ENCODE measurements around the gene EXOSC7.
A peak's percentile ranks its signal among the peaks of the same experiment; 100 is the strongest.

Gene EXOSC7

GRCh38 chr3:44976002-44976815 lies at the start of gene EXOSC7, which contains the start of gene ZDHHC3:
TSS of gene EXOSC7 (plus strand) at chr3:44976244. CDS start at chr3:44976278, 34 bp downstream.
TSS of gene ZDHHC3 (minus strand) at chr3:44976174. CDS start at chr3:44959436, 16,738 bp downstream.
- TF ChIP-seq CTCF (IDR thresholded peaks at IDR 0.05; ENCODE audit: low read depth, low read length), result no peak
- peak; percentile 48 for DNase-seq (ENCODE audit: extremely low read depth, low read depth)

GRCh38 chr3:44926921-44927320 lies 49.1 kb upstream of the EXOSC7 start:
- no peak for TF ChIP-seq CTCF (IDR thresholded peaks at IDR 0.05; ENCODE audit: low read depth, low read length)
- DNase-seq (ENCODE audit: extremely low read depth, low read depth), result no peak

GRCh38 chr3:44927371-44927770 lies 48.7 kb upstream of the EXOSC7 start:
- no peak for DNase-seq (ENCODE audit: extremely low read depth, low read depth)
- no peak for TF ChIP-seq CTCF (IDR thresholded peaks at IDR 0.05; ENCODE audit: low read depth, low read length)

DNA sequence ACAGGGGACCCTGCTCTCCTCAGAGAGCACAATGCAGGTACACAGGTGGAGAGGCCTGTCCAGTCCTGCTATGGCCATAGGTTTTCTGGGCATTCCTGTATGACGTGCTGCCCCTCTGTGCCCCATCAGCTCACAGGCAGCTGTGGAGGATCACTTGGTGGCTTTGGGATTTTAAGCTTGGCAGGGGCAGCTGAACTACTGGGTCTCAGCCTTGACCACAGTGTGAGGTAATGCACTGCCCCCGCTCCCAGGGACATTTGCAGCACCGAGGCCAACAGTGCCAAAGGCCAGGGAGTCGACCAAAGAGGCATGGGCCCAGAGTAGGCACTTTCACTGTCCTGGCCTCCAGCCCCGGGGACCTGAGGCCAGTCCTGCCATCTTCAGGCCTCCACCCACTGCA lies 46.3 kb upstream of the EXOSC7 start:
- no peak for DNase-seq (ENCODE audit: extremely low read depth, low read depth)
- no peak for TF ChIP-seq CTCF (IDR thresholded peaks at IDR 0.05; ENCODE audit: low read depth, low read length)

- no peak for TF ChIP-seq CTCF (IDR thresholded peaks at IDR 0.05; ENCODE audit: low read depth, low read length)
- DNase-seq (ENCODE audit: extremely low read depth, low read depth), result no peak
Measured at GRCh38 chr3:44930911-44931310, 45.1 kb upstream of the EXOSC7 start.

DNA sequence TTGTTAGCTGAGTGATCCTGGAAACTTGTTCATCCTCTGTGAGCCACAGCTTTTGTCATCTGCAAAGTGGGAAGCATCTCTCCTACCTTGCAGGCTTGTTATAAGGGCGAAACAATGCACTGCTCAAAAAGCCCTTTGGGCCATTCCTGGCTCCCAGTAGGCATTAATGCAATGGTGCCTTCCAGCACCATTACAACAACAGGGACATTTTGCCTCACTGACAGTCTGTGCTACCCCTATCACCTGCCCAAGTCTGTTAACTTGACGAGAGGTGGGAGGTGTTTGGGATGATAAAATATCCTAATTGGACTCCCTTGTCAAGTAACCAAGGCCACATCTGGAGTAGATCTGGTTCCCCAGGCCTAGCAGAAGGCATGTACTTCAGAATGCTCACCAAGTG lies 44.3 kb upstream of the EXOSC7 start:
- DNase-seq (ENCODE audit: extremely low read depth, low read depth), result no peak
- no peak for TF ChIP-seq CTCF (IDR thresholded peaks at IDR 0.05; ENCODE audit: low read depth, low read length)

GRCh38 chr3:44932271-44932670 lies 43.8 kb upstream of the EXOSC7 start:
- no peak for DNase-seq (ENCODE audit: extremely low read depth, low read depth)
- TF ChIP-seq CTCF (IDR thresholded peaks at IDR 0.05; ENCODE audit: low read depth, low read length), result no peak

Data from AG09319 (cell line).